Fibroblast of pulmonary artery (primary cell): ENCODE results near the gene PLB1.

Experiments
- DNase-seq: peaks from one replicate; pipeline ENCODE4 v3.0.0-alpha.2; 2010; ENCODE audit warnings: low read depth
- H3K4me3 ChIP-seq: replicated peaks from 2 replicates; pipeline ENCODE4 v1.5.1; 2011; ENCODE audit warnings: low read depth, mild to moderate bottlenecking, control low read depth, low read length, moderate library complexity
- CTCF ChIP-seq: IDR thresholded peaks from 2 replicates; pipeline ENCODE4 v1.5.1; 2011; ENCODE audit warnings: mild to moderate bottlenecking, control low read depth, low read length, inconsistent platforms; ENCODE audit errors: missing control alignments

PLB1 gene

GRCh38 chr2:28616396-28616999 is 120.6 kb downstream of the PLB1 start:
- TF ChIP-seq CTCF: no peak
- H3K4me3 ChIP-seq: no peak overlapping the region
- peak; percentile 54 for DNase-seq

GRCh38 chr2:28617502-28618184 is 121.8 kb downstream of the PLB1 start:
- TF ChIP-seq CTCF: no peak
- no peak for DNase-seq
- no peak overlapping the region for H3K4me3 ChIP-seq

DNA sequence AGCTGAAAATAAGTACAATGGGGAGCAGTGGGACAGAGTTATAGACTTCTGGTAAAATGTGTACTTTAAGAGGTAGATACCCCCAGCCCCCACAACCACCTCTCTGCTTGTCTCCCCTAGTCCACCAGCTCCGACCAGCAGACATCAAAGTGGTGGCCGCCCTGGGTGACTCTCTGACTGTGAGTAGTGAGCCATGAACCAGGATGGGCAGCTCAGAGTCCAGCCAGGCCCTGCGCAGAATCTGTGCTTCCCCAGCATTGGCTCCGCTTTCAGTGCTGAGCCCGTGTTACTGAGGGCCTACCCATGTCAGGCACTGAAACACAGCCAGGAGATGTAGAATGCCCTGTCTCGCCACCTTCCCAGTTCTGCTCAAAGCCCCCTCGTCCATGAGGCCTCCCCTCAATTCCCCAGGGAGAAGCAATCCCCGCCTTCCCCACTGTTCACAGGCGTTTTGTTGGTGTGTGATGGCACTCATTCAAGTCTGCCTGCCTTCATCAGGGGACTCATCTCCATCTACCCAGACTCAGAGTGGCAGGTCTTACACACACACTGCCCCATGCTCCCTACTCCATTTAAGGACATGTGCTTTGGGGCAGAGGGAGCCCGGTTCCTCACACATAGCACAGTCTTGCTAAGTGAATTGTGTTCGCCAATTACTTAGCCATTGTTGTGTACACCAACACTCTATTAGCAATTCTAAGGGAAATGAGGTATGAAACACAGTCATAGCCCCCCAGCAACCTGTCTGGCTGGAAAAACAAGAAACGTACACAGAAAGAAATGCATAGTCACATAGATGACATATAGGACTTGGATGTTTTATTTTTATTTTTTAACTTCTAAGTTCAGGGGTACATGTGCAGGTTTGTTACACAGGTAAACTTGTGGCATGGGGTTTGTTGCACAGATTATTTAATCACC is 122.6 kb downstream of the PLB1 start:
- no peak for DNase-seq
- H3K4me3 ChIP-seq: no peak overlapping the region
- TF ChIP-seq CTCF: no peak

GRCh38 chr2:28619213-28620196 is 123.6 kb downstream of the PLB1 start:
- H3K4me3 ChIP-seq: no peak overlapping the region
- TF ChIP-seq CTCF: no peak
- DNase-seq: no peak

- no peak overlapping the region for H3K4me3 ChIP-seq
- TF ChIP-seq CTCF: no peak
- DNase-seq: no peak
Measured at GRCh38 chr2:28620291-28620793, 124.5 kb downstream of the PLB1 start.

- TF ChIP-seq CTCF: no peak
- H3K4me3 ChIP-seq: no peak overlapping the region
- DNase-seq: no peak
Measured at GRCh38 chr2:28620801-28621171, 124.9 kb downstream of the PLB1 start.
